ENCODE measurements around the gene NTM.
A peak's percentile ranks its signal among the peaks of the same experiment; 100 is the strongest.

NTM gene

DNA sequence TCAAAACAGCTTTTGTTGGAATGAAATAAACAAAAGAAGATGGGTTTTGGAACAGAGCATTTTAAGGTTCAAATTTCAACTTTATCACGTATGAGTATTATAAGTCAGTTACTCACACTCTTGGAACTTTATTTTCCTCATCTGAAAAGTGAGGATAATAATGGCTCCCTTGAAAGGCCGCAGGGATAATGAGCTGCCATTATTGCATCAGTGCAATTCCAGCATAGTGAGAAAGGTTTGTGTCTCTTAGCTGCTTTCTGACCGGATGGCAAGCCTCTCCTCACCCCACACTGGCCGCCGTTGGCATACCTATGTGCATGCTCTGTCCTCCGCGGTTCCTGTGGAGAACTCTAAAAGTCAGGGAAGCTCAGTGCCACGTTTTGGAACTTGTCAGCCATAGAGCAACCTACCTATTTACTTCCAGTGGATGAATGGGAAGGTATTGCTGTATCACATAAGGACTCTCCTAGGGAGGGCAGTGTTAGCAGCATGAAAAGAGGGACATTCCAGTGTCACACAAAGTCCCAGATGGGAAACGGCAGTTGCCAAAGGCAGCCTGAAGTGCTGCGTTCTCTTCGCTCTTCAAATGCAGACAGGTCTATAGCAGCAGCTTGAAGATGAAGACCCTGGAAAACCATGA lies 368.9 kb downstream of the NTM start:
- H3K4me3 ChIP-seq (replicated peaks in 1 of 2; ENCODE audit: low read depth in 2 of 2, low read length in 2 of 2), result no peak overlapping the region
- no peak for DNase-seq (ENCODE audit: low read depth in 2 of 2)
- TF ChIP-seq CTCF (IDR thresholded peaks at IDR 0.05; ENCODE audit: low read depth, low read length), result no peak

GRCh38 chr11:131744847-131745246 lies 374.4 kb downstream of the NTM start:
- peak overlapping the region in 1 of 2 donors; percentile 33 for H3K4me3 ChIP-seq (replicated peaks in 1 of 2; ENCODE audit: low read depth in 2 of 2, low read length in 2 of 2)
- TF ChIP-seq CTCF (IDR thresholded peaks at IDR 0.05; ENCODE audit: low read depth, low read length), result no peak
- peak; percentile 35 to 87 for DNase-seq (ENCODE audit: low read depth in 2 of 2)

DNA sequence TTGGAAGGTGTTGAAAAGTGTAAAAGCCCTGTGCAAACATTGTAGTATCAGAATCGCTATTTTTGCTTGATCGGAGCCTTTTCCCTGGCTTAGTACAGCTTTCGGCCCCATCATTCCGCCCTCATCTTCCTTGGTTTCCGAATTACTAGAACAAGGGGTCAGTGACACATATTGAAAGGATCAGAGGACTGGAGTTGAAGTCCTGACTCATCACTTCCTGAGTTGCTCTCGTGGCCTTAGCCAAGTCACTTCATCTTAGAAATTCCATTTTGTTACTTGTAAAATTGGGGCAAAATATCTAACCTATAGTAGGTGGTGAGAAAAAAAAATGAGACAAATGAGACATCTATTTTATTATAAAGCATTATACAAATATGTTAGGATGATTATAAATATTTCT lies 375.0 kb downstream of the NTM start:
- no peak for TF ChIP-seq CTCF (IDR thresholded peaks at IDR 0.05; ENCODE audit: low read depth, low read length)
- H3K4me3 ChIP-seq (replicated peaks in 1 of 2; ENCODE audit: low read depth in 2 of 2, low read length in 2 of 2), result no peak overlapping the region
- peak; percentile 64 to 93 for DNase-seq (ENCODE audit: low read depth in 2 of 2)

DNA sequence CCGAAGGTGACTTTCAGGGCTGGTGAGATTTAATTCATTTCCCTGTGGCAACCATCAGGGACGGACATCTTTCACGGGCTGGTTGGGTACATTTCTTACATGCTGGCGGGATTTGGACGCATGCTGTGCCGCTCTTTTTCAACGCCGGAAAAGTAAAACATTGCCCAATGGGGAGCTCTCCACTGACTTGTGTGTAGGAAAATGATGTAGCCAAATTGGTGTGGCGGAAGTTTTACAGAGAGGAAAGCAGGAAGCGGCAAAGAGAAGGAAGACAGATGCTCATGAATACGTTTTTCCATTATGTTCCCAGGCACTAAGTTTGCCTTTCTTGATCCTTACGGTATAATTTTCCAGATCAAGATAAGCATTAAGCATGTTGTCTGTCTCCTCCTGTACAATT lies 375.8 kb downstream of the NTM start:
- H3K4me3 ChIP-seq (replicated peaks in 1 of 2; ENCODE audit: low read depth in 2 of 2, low read length in 2 of 2), result no peak overlapping the region
- no peak for TF ChIP-seq CTCF (IDR thresholded peaks at IDR 0.05; ENCODE audit: low read depth, low read length)
- DNase-seq (ENCODE audit: low read depth in 2 of 2), result no peak

- peak; percentile 81 to 93 for DNase-seq (ENCODE audit: low read depth in 2 of 2)
- no peak overlapping the region for H3K4me3 ChIP-seq (replicated peaks in 1 of 2; ENCODE audit: low read depth in 2 of 2, low read length in 2 of 2)
- TF ChIP-seq CTCF (IDR thresholded peaks at IDR 0.05; ENCODE audit: low read depth, low read length), result peak; percentile 79
These were observed 378.0 kb downstream of the NTM start for GRCh38 chr11:131748151-131749050.

- no peak overlapping the region for H3K4me3 ChIP-seq (replicated peaks in 1 of 2; ENCODE audit: low read depth in 2 of 2, low read length in 2 of 2)
- peak; percentile 94 to 99 for DNase-seq (ENCODE audit: low read depth in 2 of 2)
- TF ChIP-seq CTCF (IDR thresholded peaks at IDR 0.05; ENCODE audit: low read depth, low read length), result no peak
These were observed 378.7 kb downstream of the NTM start for GRCh38 chr11:131749101-131749500.
